ENCODE results near the gene CD2. TPM values are rescaled to one million over a fixed set of nuclear protein-coding genes. Genes with fewer than 3 reads are reported as not detected.

The CD2 gene
- total RNA-seq, 1 experiment from 2014 or later = 0.10 TPM

- Histone ChIP-seq H3K27me3 (ENCODE audit: control insufficient read depth, insufficient read depth, low read length) (no peaks in the 10 kb centered on the region), H3K4me3 (ENCODE audit: low read depth in 2 of 2, low read length in 2 of 2) (no peak overlapping the region), H3K9me3 (ENCODE audit: control insufficient read depth, insufficient read depth, low read depth, low read length) (no peaks in the 10 kb centered on the region), H3K36me3 (ENCODE audit: control insufficient read depth, insufficient read depth, low read length) (no peaks in the 10 kb centered on the region), H3K27ac (ENCODE audit: low read length) (no peak overlapping the region), H3K4me1 (ENCODE audit: control insufficient read depth, insufficient read depth, low read length) (no peaks in the 10 kb centered on the region)
- in situ Hi-C loops (cut with HindIII; ENCODE audit: low pct_unique_long_range_greater_than_20kb, low sequenced_read_pairs) = no loop called here
- POLR2A ChIA-PET = no interaction called here
- CTCF ChIA-PET = no interaction called here
- DNase-seq (ENCODE audit: low read depth, low spot score) (no peak), ATAC-seq (no peak)
- BruUV-seq (replicated peaks) = no TSS peak
- TF ChIP-seq CTCF (IDR thresholded peaks at IDR 0.05) (no peak), POLR2AphosphoS5 (IDR thresholded peaks at IDR 0.05; ENCODE audit: low read depth, low read length) (no peak), REST (IDR thresholded peaks at IDR 0.05; ENCODE audit: insufficient read depth in 1 of 2, low read depth in 2 of 2, low read length in 1 of 2) (no peak), TCF7L2 (IDR thresholded peaks at IDR 0.05; ENCODE audit: low read depth, low read length) (no peak), SIN3A (IDR thresholded peaks at IDR 0.05; ENCODE audit: borderline replicate concordance, insufficient read depth, low read depth, low read length) (no peak)
- intact Hi-C loops (cut with micrococcal nuclease; ENCODE audit: unreplicated experiment) = no loop called here
Observed at GRCh38 chr1:116709666-116710167, 44.5 kb upstream of the CD2 start.

GRCh38 chr1:116710420-116711262 is 43.6 kb upstream of the CD2 start:
- Histone ChIP-seq H3K27me3 (ENCODE audit: control insufficient read depth, insufficient read depth, low read length) (no peaks in the 10 kb centered on the region), H3K4me3 (ENCODE audit: low read depth in 2 of 2, low read length in 2 of 2) (no peak overlapping the region), H3K4me1 (ENCODE audit: control insufficient read depth, insufficient read depth, low read length) (no peaks in the 10 kb centered on the region), H3K36me3 (ENCODE audit: control insufficient read depth, insufficient read depth, low read length) (no peaks in the 10 kb centered on the region), H3K27ac (ENCODE audit: low read length) (no peak overlapping the region), H3K9me3 (ENCODE audit: control insufficient read depth, insufficient read depth, low read depth, low read length) (no peaks in the 10 kb centered on the region)
- BruUV-seq (replicated peaks) = no TSS peak
- in situ Hi-C loops (cut with HindIII; ENCODE audit: low pct_unique_long_range_greater_than_20kb, low sequenced_read_pairs) (no loop called here), intact Hi-C loops (cut with micrococcal nuclease; ENCODE audit: unreplicated experiment) (no loop called here)
- ChIA-PET CTCF (no interaction called here), POLR2A (no interaction called here)
- TF ChIP-seq SIN3A (IDR thresholded peaks at IDR 0.05; ENCODE audit: borderline replicate concordance, insufficient read depth, low read depth, low read length) (no peak), POLR2AphosphoS5 (IDR thresholded peaks at IDR 0.05; ENCODE audit: low read depth, low read length) (no peak), TCF7L2 (IDR thresholded peaks at IDR 0.05; ENCODE audit: low read depth, low read length) (no peak), REST (IDR thresholded peaks at IDR 0.05; ENCODE audit: insufficient read depth in 1 of 2, low read depth in 2 of 2, low read length in 1 of 2) (no peak), CTCF (IDR thresholded peaks at IDR 0.05) (no peak)
- no peak for DNase-seq (ENCODE audit: low read depth, low spot score)
- ATAC-seq = no peak

Measured in Panc1 (cell line).